ENCODE results near the gene ABCA5. TPM values are rescaled to one million over a fixed set of nuclear protein-coding genes. Genes with fewer than 3 reads are reported as not detected.

Gene ABCA5
- total and polyA plus RNA-seq, 2 of the 13 experiments (the other 11 are each of a cell fraction or from before 2014, with no cell fraction given) = 9.7 to 10.1 TPM

- TF ChIP-seq ELF3 (CRISPR knock-in tag; IDR thresholded peaks at IDR 0.05) (no peak), AGO2 (optimal IDR thresholded peaks at IDR 0.05; ENCODE audit: low read depth, low read length) (no peak), ETV6 (CRISPR knock-in tag; conservative IDR thresholded peaks at IDR 0.05) (no peak), YEATS2 (CRISPR knock-in tag; IDR thresholded peaks at IDR 0.05; ENCODE audit: borderline replicate concordance) (no peak), ZIK1 (CRISPR knock-in tag; IDR thresholded peaks at IDR 0.05; ENCODE audit: borderline replicate concordance, low read depth) (no peak), TAF15 (IDR thresholded peaks at IDR 0.05; ENCODE audit: low read depth, low read length, poor library complexity, severe bottlenecking) (no peak)
- TF ChIP-seq, protein P1, sequence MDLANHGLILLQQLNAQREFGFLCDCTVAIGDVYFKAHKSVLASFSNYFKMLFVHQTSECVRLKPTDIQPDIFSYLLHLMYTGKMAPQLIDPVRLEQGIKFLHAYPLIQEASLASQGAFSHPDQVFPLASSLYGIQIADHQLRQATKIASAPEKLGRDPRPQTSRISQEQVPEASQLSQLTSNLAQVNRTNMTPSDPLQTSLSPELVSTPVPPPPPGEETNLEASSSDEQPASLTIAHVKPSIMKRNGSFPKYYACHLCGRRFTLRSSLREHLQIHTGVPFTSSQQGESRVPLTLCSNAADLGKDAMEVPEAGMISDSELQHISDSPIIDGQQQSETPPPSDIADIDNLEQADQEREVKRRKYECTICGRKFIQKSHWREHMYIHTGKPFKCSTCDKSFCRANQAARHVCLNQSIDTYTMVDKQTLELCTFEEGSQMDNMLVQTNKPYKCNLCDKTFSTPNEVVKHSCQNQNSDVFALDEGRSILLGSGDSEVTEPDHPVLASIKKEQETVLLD (CRISPR knock-in tag; IDR thresholded peaks at IDR 0.05; ENCODE audit: low read depth) = no peak
Measured at GRCh38 chr17:69286257-69286656, 40.7 kb downstream of the ABCA5 start (continued).

- DNase-seq (ENCODE audit: low spot score) = no peak
- in situ Hi-C loops (cut with HindIII; ENCODE audit: extremely low pct_ligation_motif_present, low pct_unique_long_range_greater_than_20kb) = no loop called here
- intact Hi-C loops (cut with micrococcal nuclease; ENCODE audit: unreplicated experiment) = no loop called here
Measured at GRCh38 chr17:69284646-69285045, 42.3 kb downstream of the ABCA5 start.

More at GRCh38 chr17:69284646-69285045, 42.3 kb downstream of the ABCA5 start:
- Histone ChIP-seq H3K27me3 (ENCODE audit: control insufficient read depth in 1 of 2, insufficient read depth in 2 of 2, low read length in 2 of 2) (no peaks in the 10 kb centered on the region), H3K9ac (ENCODE audit: insufficient read depth, low read depth, low read length) (no peak overlapping the region), H3K36me3 (replicated peaks in 1 of 2; ENCODE audit: control insufficient read depth in 1 of 2, insufficient read depth in 2 of 2, low read length in 2 of 2) (no peaks in the 10 kb centered on the region), H3K27ac (ENCODE audit: extremely low read length, insufficient read depth, low read length) (no peak overlapping the region), H3K9me3 (ENCODE audit: low read length) (no peaks in the 10 kb centered on the region), H3K4me3 (replicated peaks in 1 of 3; ENCODE audit: insufficient read depth in 1 of 3, low read depth in 2 of 3, low read length in 3 of 3) (no peak overlapping the region), H3K4me1 (ENCODE audit: insufficient read depth, low read length) (no peaks in the 10 kb centered on the region), H4K20me1 (ENCODE audit: insufficient read depth, low read length) (no peaks in the 10 kb centered on the region), H3K4me2 (ENCODE audit: low read depth, low read length) (no peak overlapping the region), H2AFZ (ENCODE audit: low read length) (no peak overlapping the region), H3K79me2 (ENCODE audit: insufficient read depth, low read length) (no peaks in the 10 kb centered on the region)
- BruUV-seq (replicated peaks) = no TSS peak
- no peak for TF ChIP-seq ZBTB46 (CRISPR knock-in tag; IDR thresholded peaks at IDR 0.05; ENCODE audit: borderline replicate concordance)
- TF ChIP-seq, protein P2, sequence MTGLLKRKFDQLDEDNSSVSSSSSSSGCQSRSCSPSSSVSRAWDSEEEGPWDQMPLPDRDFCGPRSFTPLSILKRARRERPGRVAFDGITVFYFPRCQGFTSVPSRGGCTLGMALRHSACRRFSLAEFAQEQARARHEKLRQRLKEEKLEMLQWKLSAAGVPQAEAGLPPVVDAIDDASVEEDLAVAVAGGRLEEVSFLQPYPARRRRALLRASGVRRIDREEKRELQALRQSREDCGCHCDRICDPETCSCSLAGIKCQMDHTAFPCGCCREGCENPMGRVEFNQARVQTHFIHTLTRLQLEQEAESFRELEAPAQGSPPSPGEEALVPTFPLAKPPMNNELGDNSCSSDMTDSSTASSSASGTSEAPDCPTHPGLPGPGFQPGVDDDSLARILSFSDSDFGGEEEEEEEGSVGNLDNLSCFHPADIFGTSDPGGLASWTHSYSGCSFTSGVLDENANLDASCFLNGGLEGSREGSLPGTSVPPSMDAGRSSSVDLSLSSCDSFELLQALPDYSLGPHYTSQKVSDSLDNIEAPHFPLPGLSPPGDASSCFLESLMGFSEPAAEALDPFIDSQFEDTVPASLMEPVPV (CRISPR knock-in tag; IDR thresholded peaks at IDR 0.05) = no peak
- TF ChIP-seq MAFF (IDR thresholded peaks at IDR 0.05; ENCODE audit: low read depth, low read length) = peak; percentile 75
- TF ChIP-seq MAFK (conservative IDR thresholded peaks at IDR 0.05 in 1 of 2, IDR thresholded peaks at IDR 0.05 in 1 of 2; ENCODE audit: low read length in 2 of 2) = peak; percentile 69 to 85
- ChIA-PET POLR2A (no interaction called here), CTCF (ENCODE audit: low intra/inter-chr PET ratio, low total read pairs) (no interaction called here)
- FAIRE-seq (no peak), ATAC-seq (no peak)
- 94% methylated on average over 2 of the region's 2 CpGs for WGBS (ENCODE audit: low lambda C conversion rate)
